ENCODE data around the gene MFSD8. TPM values are rescaled to one million over a fixed set of nuclear protein-coding genes. Genes with fewer than 3 reads are reported as not detected.

Gene MFSD8
- total RNA-seq, 1 experiment from 2014 or later: 17.6 TPM

DNA sequence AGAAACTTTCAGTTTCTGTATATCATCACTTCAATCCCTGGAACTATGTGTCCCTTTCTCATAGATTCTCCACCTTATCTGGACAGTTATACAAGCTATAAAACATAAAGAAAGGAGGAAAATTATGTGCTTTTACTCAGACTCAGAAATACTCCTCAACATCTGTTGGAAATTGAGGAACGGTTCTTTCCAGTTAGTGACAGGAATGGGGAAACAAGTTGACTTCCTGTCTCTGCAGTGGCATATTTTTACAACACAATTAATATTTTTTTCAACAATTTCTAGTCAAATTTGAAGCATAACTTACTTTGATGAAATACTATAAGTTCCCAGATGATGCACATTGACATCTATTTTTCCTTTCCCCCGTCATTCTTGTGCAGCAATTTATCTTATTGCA is 28.2 kb upstream of the MFSD8 start:
- Mint-ChIP-seq H3K27me3 (ENCODE audit: low read depth) (no peaks in the 10 kb centered on the region), H3K27ac (no peak overlapping the region), H3K4me1 (no peaks in the 10 kb centered on the region), H3K9me3 (peaks cover 13% of the 10 kb centered on the region), H3K36me3 (peaks cover 25% of the 10 kb centered on the region), H3K4me3 (no peak overlapping the region)
- ATAC-seq: no peak
- POLR2A ChIA-PET: no interaction called here
- CTCF ChIA-PET: no interaction called here
- TF ChIP-seq, protein P1, sequence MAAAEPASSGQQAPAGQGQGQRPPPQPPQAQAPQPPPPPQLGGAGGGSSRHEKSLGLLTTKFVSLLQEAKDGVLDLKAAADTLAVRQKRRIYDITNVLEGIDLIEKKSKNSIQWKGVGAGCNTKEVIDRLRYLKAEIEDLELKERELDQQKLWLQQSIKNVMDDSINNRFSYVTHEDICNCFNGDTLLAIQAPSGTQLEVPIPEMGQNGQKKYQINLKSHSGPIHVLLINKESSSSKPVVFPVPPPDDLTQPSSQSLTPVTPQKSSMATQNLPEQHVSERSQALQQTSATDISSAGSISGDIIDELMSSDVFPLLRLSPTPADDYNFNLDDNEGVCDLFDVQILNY (CRISPR knock-in tag; IDR thresholded peaks at IDR 0.05): no peak
- DNase-seq (ENCODE audit: low spot score): no peak

DNA sequence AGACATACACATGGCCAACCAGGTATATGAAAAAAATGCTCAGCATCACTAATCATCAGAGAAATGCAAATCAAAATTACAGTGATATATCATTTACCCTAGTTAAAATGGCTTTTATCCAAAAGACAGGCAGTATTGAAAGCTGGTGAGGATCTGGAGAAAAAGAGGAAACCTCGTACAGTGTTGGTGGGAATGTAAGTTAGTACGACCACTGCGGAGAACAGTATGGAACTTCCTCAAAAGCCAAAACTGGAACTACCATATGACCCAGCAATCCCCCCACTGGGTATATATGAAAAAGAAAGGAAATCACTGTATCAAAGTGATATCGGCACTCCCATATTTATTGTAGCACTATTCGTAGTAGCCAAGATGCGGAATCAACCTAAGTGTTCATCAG is 23.7 kb upstream of the MFSD8 start:
- H3K27ac Mint-ChIP-seq: no peak overlapping the region
- H3K9me3 Mint-ChIP-seq: no peaks in the 10 kb centered on the region
- DNase-seq (ENCODE audit: low spot score) (no peak), ATAC-seq (no peak)
- H3K36me3 Mint-ChIP-seq: peaks cover 14% of the 10 kb centered on the region
- H3K27me3 Mint-ChIP-seq (ENCODE audit: low read depth): no peaks in the 10 kb centered on the region
- TF ChIP-seq, protein P2, sequence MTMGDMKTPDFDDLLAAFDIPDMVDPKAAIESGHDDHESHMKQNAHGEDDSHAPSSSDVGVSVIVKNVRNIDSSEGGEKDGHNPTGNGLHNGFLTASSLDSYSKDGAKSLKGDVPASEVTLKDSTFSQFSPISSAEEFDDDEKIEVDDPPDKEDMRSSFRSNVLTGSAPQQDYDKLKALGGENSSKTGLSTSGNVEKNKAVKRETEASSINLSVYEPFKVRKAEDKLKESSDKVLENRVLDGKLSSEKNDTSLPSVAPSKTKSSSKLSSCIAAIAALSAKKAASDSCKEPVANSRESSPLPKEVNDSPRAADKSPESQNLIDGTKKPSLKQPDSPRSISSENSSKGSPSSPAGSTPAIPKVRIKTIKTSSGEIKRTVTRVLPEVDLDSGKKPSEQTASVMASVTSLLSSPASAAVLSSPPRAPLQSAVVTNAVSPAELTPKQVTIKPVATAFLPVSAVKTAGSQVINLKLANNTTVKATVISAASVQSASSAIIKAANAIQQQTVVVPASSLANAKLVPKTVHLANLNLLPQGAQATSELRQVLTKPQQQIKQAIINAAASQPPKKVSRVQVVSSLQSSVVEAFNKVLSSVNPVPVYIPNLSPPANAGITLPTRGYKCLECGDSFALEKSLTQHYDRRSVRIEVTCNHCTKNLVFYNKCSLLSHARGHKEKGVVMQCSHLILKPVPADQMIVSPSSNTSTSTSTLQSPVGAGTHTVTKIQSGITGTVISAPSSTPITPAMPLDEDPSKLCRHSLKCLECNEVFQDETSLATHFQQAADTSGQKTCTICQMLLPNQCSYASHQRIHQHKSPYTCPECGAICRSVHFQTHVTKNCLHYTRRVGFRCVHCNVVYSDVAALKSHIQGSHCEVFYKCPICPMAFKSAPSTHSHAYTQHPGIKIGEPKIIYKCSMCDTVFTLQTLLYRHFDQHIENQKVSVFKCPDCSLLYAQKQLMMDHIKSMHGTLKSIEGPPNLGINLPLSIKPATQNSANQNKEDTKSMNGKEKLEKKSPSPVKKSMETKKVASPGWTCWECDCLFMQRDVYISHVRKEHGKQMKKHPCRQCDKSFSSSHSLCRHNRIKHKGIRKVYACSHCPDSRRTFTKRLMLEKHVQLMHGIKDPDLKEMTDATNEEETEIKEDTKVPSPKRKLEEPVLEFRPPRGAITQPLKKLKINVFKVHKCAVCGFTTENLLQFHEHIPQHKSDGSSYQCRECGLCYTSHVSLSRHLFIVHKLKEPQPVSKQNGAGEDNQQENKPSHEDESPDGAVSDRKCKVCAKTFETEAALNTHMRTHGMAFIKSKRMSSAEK (CRISPR knock-in tag; IDR thresholded peaks at IDR 0.05; ENCODE audit: borderline replicate concordance): no peak
- TF ChIP-seq SOX15 (CRISPR knock-in tag; IDR thresholded peaks at IDR 0.05) (no peak), TCF7 (CRISPR knock-in tag; IDR thresholded peaks at IDR 0.05; ENCODE audit: low read depth) (no peak), FOXP1 (CRISPR knock-in tag; IDR thresholded peaks at IDR 0.05; ENCODE audit: borderline replicate concordance) (no peak)
- POLR2A ChIA-PET: no interaction called here
- no peaks in the 10 kb centered on the region for H3K4me1 Mint-ChIP-seq
- CTCF ChIA-PET: no interaction called here
- no peak overlapping the region for H3K4me3 Mint-ChIP-seq

DNA sequence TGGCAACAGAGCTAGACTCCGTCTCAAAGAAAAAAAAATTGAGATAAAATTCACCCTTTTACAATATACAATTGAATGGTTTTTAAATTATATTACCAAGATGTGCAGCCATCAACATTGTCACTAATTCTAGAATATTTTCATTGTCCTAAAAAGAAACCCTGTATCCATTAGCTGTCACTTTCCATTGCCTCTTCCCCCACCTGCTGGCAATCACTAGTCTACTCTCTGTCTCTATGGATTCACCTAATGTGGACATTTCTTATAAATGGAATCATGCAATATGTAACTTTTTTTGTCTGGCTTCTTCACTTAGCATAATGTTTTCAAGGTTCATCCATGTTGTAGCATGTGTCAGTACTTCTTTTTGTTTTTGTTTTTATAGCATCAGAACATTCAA is 21.0 kb upstream of the MFSD8 start:
- Mint-ChIP-seq H3K9me3 (no peaks in the 10 kb centered on the region), H3K27ac (no peak overlapping the region), H3K27me3 (ENCODE audit: low read depth) (no peaks in the 10 kb centered on the region), H3K36me3 (peaks cover 14% of the 10 kb centered on the region), H3K4me3 (no peak overlapping the region), H3K4me1 (no peaks in the 10 kb centered on the region)
- ATAC-seq (no peak), DNase-seq (ENCODE audit: low spot score) (no peak)
- POLR2A ChIA-PET: no interaction called here
- CTCF ChIA-PET: interaction anchor here (1.0 kb wide), 1 partner anchor 21 kb away, joined by 3 read pairs; the partner anchor contains the start of genes ABHD18 and MFSD8
- TF ChIP-seq SMAD4 (CRISPR knock-in tag; IDR thresholded peaks at IDR 0.05) (no peak), ELF4 (CRISPR knock-in tag; IDR thresholded peaks at IDR 0.05; ENCODE audit: low read depth) (no peak), ZNF396 (CRISPR knock-in tag; IDR thresholded peaks at IDR 0.05; ENCODE audit: borderline replicate concordance) (no peak), ZNF423 (CRISPR knock-in tag; IDR thresholded peaks at IDR 0.05) (no peak), GRHL2 (CRISPR knock-in tag; IDR thresholded peaks at IDR 0.05; ENCODE audit: insufficient replicate concordance, severe bottlenecking) (no peak)
- TF ChIP-seq, protein P3, sequence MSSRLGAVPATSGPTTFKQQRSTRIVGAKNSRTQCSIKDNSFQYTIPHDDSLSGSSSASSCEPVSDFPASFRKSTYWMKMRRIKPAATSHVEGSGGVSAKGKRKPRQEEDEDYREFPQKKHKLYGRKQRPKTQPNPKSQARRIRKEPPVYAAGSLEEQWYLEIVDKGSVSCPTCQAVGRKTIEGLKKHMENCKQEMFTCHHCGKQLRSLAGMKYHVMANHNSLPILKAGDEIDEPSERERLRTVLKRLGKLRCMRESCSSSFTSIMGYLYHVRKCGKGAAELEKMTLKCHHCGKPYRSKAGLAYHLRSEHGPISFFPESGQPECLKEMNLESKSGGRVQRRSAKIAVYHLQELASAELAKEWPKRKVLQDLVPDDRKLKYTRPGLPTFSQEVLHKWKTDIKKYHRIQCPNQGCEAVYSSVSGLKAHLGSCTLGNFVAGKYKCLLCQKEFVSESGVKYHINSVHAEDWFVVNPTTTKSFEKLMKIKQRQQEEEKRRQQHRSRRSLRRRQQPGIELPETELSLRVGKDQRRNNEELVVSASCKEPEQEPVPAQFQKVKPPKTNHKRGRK (CRISPR knock-in tag; IDR thresholded peaks at IDR 0.05; ENCODE audit: borderline replicate concordance): no peak
- TF ChIP-seq, protein P2 (CRISPR knock-in tag; IDR thresholded peaks at IDR 0.05; ENCODE audit: borderline replicate concordance): no peak
- TF ChIP-seq, protein P1 (CRISPR knock-in tag; IDR thresholded peaks at IDR 0.05): no peak
- TF ChIP-seq, protein P4, sequence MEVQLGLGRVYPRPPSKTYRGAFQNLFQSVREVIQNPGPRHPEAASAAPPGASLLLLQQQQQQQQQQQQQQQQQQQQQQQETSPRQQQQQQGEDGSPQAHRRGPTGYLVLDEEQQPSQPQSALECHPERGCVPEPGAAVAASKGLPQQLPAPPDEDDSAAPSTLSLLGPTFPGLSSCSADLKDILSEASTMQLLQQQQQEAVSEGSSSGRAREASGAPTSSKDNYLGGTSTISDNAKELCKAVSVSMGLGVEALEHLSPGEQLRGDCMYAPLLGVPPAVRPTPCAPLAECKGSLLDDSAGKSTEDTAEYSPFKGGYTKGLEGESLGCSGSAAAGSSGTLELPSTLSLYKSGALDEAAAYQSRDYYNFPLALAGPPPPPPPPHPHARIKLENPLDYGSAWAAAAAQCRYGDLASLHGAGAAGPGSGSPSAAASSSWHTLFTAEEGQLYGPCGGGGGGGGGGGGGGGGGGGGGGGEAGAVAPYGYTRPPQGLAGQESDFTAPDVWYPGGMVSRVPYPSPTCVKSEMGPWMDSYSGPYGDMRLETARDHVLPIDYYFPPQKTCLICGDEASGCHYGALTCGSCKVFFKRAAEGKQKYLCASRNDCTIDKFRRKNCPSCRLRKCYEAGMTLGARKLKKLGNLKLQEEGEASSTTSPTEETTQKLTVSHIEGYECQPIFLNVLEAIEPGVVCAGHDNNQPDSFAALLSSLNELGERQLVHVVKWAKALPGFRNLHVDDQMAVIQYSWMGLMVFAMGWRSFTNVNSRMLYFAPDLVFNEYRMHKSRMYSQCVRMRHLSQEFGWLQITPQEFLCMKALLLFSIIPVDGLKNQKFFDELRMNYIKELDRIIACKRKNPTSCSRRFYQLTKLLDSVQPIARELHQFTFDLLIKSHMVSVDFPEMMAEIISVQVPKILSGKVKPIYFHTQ (CRISPR knock-in tag; IDR thresholded peaks at IDR 0.05): no peak

All from WTC11 (cell line).